Ishikawa (cell line): ENCODE data around the gene AICDA.

Source experiments
- CEBPB ChIP-seq: IDR thresholded peaks from 2 replicates; pipeline ENCODE4 v1.6.1; 2012
- CREB1 ChIP-seq: IDR thresholded peaks from 2 replicates; pipeline ENCODE4 v1.6.1; 2012; ENCODE audit warnings: low read depth
- EGR1 ChIP-seq: IDR thresholded peaks from 2 replicates; pipeline ENCODE4 v1.6.1; 2012
- EP300 ChIP-seq: IDR thresholded peaks from 2 replicates; pipeline ENCODE4 v1.6.1; 2012; ENCODE audit warnings: borderline replicate concordance
- FOXM1 ChIP-seq: IDR thresholded peaks from 2 replicates; pipeline ENCODE4 v1.6.1; 2012; ENCODE audit warnings: low read depth, borderline replicate concordance
- MAX ChIP-seq: IDR thresholded peaks from 2 replicates; pipeline ENCODE4 v1.6.1; 2012
- NFIC ChIP-seq: IDR thresholded peaks from 2 replicates; pipeline ENCODE4 v1.6.1; 2012
- RAD21 ChIP-seq: IDR thresholded peaks from 2 replicates; pipeline ENCODE4 v1.6.1; 2012; ENCODE audit warnings: low read depth
- REST ChIP-seq: IDR thresholded peaks from 2 replicates; pipeline ENCODE4 v1.6.1; 2012; ENCODE audit warnings: low read depth, mild to moderate bottlenecking
- TAF1 ChIP-seq: IDR thresholded peaks from 2 replicates; pipeline ENCODE4 v1.6.1; 2012; ENCODE audit warnings: low read depth, mild to moderate bottlenecking
- TCF12 ChIP-seq: IDR thresholded peaks from 2 replicates; pipeline ENCODE4 v1.6.1; 2012; ENCODE audit warnings: low read depth
- TEAD4 ChIP-seq: IDR thresholded peaks from 2 replicates; pipeline ENCODE4 v1.6.1; 2012
- USF1 ChIP-seq: IDR thresholded peaks from 2 replicates; pipeline ENCODE4 v1.6.1; 2012
- YY1 ChIP-seq: IDR thresholded peaks from 2 replicates; pipeline ENCODE4 v1.6.1; 2012; ENCODE audit warnings: low read depth
- ZBTB7A ChIP-seq: IDR thresholded peaks from 2 replicates; pipeline ENCODE4 v1.6.1; 2012; ENCODE audit warnings: low read depth

The AICDA gene

GRCh38 chr12:8577879-8578278 is 34.8 kb downstream of the AICDA start:
- TF ChIP-seq USF1 = no peak
- TF ChIP-seq REST = no peak
- TF ChIP-seq ZBTB7A = no peak
- TF ChIP-seq TCF12 = no peak
- TF ChIP-seq YY1 = no peak
- no peak for TF ChIP-seq NFIC
- no peak for TF ChIP-seq EGR1
- no peak for TF ChIP-seq CEBPB
- no peak for TF ChIP-seq RAD21
- no peak for TF ChIP-seq CREB1
- no peak for TF ChIP-seq TAF1
- TF ChIP-seq EP300 = no peak
- no peak for TF ChIP-seq MAX
- TF ChIP-seq FOXM1 = no peak
- no peak for TF ChIP-seq TEAD4

GRCh38 chr12:8572507-8572906 is 40.2 kb downstream of the AICDA start:
- TF ChIP-seq REST = no peak
- no peak for TF ChIP-seq FOXM1
- no peak for TF ChIP-seq EP300
- no peak for TF ChIP-seq YY1
- TF ChIP-seq TCF12 = no peak
- no peak for TF ChIP-seq NFIC
- no peak for TF ChIP-seq MAX
- TF ChIP-seq EGR1 = no peak
- TF ChIP-seq ZBTB7A = no peak
- TF ChIP-seq CREB1 = no peak
- no peak for TF ChIP-seq USF1
- TF ChIP-seq CEBPB = no peak
- no peak for TF ChIP-seq TAF1
- TF ChIP-seq TEAD4 = no peak
- TF ChIP-seq RAD21 = no peak

GRCh38 chr12:8566525-8566924 is 46.1 kb downstream of the AICDA start:
- TF ChIP-seq NFIC (peak; percentile 44; the same call in 1 of the 2 replicates), MAX (no peak), REST (no peak), TCF12 (no peak)

GRCh38 chr12:8564656-8565055 is 48.0 kb downstream of the AICDA start:
- TF ChIP-seq RAD21 (no peak), NFIC (no peak)

DNA sequence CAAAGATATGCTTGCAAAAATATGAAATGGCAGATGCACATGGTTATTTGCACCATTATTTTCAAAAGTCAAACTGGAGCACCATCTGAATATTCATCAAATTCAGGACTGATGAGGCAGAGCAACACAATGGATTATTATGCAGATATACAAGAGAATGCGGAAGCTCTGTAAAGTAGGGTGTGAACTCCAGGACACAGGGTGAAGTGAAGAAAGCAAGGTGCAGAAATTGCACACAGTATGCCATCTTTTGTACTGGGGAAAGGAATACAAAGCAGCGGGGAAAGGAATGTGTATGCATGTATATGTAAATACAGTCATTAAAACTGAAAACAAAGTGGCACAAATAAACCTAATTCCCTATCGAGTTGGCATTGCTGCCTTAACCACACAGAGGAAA is 49.3 kb downstream of the AICDA start:
- TF ChIP-seq TCF12 (no peak), NFIC (no peak), TAF1 (no peak), CREB1 (no peak), CEBPB (no peak), YY1 (no peak), EP300 (no peak), TEAD4 (no peak), EGR1 (no peak), MAX (no peak), RAD21 (no peak), ZBTB7A (no peak), USF1 (no peak), FOXM1 (no peak), REST (no peak)
